ENCODE results near the gene SYT2.

SYT2 gene

DNA sequence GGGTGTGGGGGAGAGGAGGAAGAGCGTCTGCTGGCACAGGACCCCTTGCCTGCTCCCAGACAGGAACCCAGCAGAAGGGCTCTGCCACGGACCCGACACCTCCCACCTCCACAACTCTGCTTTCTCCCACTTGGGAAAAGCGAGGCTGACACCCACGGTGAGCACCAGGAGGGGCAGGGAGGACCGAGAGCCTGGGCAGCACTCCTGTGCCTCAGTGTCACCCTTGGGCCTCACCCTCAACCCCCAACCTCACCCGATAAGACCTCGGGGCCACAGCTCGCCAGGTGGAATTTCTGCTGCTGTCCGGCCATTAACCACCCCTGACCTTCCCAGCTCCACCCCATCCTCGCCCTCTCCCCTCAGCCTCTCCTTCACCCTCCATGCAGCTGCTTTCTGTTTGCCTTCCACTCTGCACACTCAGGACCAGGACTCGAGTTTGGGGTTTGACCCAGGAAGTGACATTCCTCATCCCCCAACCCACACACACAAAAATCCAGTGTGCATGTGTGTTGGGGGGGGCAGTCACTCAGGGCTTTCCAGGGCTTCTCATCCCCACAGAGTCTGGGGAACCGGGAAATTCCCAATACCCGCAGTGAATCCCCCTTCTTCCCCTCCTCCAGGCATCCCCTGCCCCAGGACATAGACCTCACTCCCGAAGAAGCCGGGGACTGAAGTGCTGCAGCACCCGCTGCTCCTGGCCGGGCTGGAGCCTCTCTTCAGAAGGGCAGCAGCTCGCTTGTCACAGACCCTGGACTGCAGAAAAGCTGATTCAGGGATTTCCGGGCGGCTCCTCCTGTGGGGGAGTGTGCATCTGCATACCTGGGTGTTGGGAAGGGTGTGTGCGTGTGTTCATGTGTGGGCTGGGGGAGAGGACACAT lies 65.8 kb downstream of the SYT2 start:
- H3K27me3 ChIP-seq (ENCODE audit: insufficient read depth, poor library complexity, severe bottlenecking) = peaks cover 39% of the 10 kb centered on the region
- no peak for DNase-seq (ENCODE audit: low read depth in 1 of 2, low spot score in 1 of 2)
- no peak overlapping the region for H3K4me3 ChIP-seq (replicated peaks; ENCODE audit: insufficient read depth, low read length)
- no peak overlapping the region for H3K27ac ChIP-seq (replicated peaks)
- TF ChIP-seq GABPA (IDR thresholded peaks at IDR 0.05; ENCODE audit: low read depth) = no peak
- TF ChIP-seq POLR2AphosphoS5 (IDR thresholded peaks at IDR 0.05; ENCODE audit: low read depth) = no peak
- no peak for TF ChIP-seq SPI1 (IDR thresholded peaks at IDR 0.05; ENCODE audit: borderline replicate concordance, low read depth)
- TF ChIP-seq, protein P1, sequence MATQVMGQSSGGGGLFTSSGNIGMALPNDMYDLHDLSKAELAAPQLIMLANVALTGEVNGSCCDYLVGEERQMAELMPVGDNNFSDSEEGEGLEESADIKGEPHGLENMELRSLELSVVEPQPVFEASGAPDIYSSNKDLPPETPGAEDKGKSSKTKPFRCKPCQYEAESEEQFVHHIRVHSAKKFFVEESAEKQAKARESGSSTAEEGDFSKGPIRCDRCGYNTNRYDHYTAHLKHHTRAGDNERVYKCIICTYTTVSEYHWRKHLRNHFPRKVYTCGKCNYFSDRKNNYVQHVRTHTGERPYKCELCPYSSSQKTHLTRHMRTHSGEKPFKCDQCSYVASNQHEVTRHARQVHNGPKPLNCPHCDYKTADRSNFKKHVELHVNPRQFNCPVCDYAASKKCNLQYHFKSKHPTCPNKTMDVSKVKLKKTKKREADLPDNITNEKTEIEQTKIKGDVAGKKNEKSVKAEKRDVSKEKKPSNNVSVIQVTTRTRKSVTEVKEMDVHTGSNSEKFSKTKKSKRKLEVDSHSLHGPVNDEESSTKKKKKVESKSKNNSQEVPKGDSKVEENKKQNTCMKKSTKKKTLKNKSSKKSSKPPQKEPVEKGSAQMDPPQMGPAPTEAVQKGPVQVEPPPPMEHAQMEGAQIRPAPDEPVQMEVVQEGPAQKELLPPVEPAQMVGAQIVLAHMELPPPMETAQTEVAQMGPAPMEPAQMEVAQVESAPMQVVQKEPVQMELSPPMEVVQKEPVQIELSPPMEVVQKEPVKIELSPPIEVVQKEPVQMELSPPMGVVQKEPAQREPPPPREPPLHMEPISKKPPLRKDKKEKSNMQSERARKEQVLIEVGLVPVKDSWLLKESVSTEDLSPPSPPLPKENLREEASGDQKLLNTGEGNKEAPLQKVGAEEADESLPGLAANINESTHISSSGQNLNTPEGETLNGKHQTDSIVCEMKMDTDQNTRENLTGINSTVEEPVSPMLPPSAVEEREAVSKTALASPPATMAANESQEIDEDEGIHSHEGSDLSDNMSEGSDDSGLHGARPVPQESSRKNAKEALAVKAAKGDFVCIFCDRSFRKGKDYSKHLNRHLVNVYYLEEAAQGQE (IDR thresholded peaks at IDR 0.05; ENCODE audit: insufficient replicate concordance, low read depth) = no peak
- TF ChIP-seq, protein P2, sequence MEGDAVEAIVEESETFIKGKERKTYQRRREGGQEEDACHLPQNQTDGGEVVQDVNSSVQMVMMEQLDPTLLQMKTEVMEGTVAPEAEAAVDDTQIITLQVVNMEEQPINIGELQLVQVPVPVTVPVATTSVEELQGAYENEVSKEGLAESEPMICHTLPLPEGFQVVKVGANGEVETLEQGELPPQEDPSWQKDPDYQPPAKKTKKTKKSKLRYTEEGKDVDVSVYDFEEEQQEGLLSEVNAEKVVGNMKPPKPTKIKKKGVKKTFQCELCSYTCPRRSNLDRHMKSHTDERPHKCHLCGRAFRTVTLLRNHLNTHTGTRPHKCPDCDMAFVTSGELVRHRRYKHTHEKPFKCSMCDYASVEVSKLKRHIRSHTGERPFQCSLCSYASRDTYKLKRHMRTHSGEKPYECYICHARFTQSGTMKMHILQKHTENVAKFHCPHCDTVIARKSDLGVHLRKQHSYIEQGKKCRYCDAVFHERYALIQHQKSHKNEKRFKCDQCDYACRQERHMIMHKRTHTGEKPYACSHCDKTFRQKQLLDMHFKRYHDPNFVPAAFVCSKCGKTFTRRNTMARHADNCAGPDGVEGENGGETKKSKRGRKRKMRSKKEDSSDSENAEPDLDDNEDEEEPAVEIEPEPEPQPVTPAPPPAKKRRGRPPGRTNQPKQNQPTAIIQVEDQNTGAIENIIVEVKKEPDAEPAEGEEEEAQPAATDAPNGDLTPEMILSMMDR (IDR thresholded peaks at IDR 0.05; ENCODE audit: insufficient read depth, low read length) = no peak

DNA sequence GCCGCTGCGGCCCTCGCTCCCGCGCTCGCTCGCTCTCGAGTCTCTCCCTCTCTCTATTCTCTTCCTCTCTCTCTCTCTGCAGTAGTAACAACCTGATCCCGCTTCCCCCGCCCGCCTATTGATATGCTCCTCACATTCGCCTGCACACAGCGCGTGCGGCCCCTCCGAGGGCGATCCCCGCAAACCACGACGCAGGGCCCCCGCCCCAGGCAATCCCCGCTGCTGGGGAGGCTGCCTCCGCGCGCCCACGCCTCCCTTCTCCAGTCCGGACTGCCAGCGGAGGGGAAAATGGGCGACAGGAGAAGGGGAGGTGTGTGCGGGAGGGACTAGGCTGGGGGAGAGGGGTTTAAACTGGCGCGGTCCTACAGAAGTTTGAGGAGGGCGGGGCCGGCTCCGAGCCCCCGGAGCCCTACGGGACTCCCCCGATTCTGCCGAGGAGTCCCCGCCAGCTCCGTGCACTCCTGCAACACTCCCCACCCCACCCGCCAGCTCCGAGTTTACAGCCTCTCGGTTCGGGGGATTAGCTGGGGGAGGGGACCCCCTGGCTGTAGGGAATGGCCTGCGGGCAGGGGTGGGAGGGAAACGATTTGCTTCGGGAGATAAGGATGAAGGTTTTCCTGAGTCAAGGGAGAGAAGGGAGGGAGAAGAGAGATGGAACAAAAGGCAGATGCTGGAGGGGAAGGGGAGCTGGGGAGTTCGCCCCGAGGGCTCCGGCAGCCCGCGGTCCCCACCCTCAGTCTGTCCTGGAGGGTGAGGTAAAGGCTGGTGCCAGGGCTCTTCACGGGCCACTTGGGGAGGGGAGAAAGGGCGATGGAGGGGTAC lies 66.6 kb downstream of the SYT2 start:
- Histone ChIP-seq H3K27ac (replicated peaks) (no peak overlapping the region), H3K4me3 (replicated peaks; ENCODE audit: insufficient read depth, low read length) (no peak overlapping the region)
- DNase-seq (ENCODE audit: low read depth in 1 of 2, low spot score in 1 of 2) = no peak

More for the DNA sequence above, 66.6 kb downstream of the SYT2 start:
- H3K27me3 ChIP-seq (ENCODE audit: insufficient read depth, poor library complexity, severe bottlenecking) = peaks cover 43% of the 10 kb centered on the region
- TF ChIP-seq, protein P2 (IDR thresholded peaks at IDR 0.05; ENCODE audit: insufficient read depth, low read length) = no peak
- TF ChIP-seq GABPA (IDR thresholded peaks at IDR 0.05; ENCODE audit: low read depth) (no peak), POLR2AphosphoS5 (IDR thresholded peaks at IDR 0.05; ENCODE audit: low read depth) (no peak), SPI1 (IDR thresholded peaks at IDR 0.05; ENCODE audit: borderline replicate concordance, low read depth) (no peak)
- TF ChIP-seq, protein P1 (IDR thresholded peaks at IDR 0.05; ENCODE audit: insufficient replicate concordance, low read depth) = no peak
